ENCODE results near the gene CD34. TPM values are rescaled to one million over a fixed set of nuclear protein-coding genes. Genes with fewer than 3 reads are reported as not detected.

The CD34 gene
- total RNA-seq, 1 experiment from 2014 or later = not detected

DNA sequence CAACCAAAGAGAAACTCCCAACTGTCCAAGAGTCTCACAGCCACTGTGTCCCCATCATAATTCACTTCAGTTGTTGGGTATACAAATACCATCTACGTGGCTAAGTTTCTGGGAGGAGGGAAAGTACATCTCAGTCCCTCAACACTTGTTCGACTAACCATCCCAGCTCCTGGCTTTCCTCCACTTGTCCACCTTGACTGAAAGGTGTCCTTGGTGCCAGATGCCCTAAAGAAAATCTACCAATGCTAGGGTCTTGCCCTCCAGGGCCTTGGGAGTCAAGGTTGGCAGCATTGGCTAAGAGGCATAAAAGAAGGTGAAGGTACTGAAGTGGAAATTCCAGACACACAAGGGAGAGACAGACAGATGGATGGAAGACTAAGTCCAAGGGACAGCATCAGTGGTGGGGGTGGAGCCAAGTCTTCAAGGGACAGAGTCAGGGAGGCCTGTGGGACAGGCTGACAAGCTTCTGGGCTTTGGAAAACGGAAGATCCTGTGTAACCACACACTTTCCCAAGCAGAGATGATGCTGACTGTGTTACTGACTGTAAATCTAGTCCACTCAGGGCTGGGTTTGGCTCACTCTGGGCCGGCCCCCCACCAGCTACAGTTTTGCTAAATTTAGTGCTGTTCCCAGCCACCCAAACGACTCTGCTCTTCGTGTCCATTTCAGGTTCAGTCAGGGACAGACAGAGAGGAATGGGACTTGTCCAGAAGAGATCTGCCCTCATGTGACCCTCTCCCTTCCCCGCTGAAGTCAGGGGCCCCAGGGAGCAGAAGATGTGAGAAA, 60.1 kb downstream of the CD34 start:
- DNase-seq (ENCODE audit: low read depth, low spot score) = no peak
- in situ Hi-C loops (cut with HindIII; ENCODE audit: low pct_unique_long_range_greater_than_20kb, low sequenced_read_pairs) = no loop called here

DNA sequence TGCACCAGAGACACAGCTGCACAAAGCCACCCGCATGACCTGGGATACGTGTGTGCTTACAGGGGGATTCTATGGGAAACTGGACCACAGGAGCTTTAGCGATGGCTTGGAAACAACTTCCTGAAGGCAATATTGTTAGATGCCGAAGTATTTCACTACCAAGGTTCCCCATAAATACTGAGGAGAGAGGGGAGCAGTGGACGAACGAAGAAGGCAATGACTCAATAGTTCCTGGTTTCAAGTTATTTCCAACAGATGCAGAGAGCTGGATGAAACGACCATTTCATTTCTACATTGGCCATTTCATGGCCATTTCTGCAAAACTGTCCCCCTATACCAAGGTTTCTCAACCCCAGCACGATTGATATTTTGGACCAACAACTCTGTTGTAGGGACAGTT, 61.3 kb downstream of the CD34 start:
- in situ Hi-C loops (cut with HindIII; ENCODE audit: low pct_unique_long_range_greater_than_20kb, low sequenced_read_pairs) = no loop called here
- DNase-seq (ENCODE audit: low read depth, low spot score) = no peak

DNA sequence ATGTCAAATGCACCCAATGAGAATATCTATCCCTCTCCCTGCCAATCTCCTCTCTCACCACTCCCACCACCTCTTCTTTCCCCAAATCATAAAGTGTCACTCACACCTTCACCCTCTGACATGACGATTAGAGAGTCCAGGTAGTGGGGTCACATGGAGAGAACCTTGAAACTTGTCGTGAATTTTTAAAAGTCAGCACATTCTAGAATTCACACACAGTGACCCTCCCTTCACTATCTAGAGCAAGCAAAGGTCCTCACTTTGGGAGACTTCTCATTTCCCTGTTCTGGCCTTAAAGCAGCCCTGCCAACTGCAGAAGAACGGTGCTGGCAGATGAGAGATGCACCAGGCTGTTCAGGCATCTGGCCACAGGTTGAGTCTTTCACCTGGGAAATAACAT, 61.9 kb downstream of the CD34 start:
- DNase-seq (ENCODE audit: low read depth, low spot score) = no peak
- in situ Hi-C loops (cut with HindIII; ENCODE audit: low pct_unique_long_range_greater_than_20kb, low sequenced_read_pairs) = no loop called here

DNA sequence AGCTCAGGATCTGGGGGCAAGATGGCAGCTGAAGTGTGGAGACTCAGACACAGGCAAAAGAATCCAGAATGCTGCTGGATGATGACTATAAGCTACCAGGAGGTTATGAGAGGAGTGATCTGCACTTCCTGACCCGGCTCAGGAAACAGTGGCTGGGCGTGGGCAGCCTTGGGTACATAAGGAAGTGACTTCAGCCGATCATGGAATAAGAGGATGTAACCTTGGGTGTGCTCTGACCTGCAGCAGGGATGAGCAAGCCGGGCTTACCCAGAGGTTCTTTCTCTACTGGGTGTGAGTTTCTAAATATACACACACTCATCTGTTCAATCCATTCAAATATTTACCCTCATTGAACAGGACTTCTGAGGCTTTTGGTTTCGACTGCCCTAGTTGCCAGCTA, 62.7 kb downstream of the CD34 start:
- no peak for DNase-seq (ENCODE audit: low read depth, low spot score)
- in situ Hi-C loops (cut with HindIII; ENCODE audit: low pct_unique_long_range_greater_than_20kb, low sequenced_read_pairs) = no loop called here

DNA sequence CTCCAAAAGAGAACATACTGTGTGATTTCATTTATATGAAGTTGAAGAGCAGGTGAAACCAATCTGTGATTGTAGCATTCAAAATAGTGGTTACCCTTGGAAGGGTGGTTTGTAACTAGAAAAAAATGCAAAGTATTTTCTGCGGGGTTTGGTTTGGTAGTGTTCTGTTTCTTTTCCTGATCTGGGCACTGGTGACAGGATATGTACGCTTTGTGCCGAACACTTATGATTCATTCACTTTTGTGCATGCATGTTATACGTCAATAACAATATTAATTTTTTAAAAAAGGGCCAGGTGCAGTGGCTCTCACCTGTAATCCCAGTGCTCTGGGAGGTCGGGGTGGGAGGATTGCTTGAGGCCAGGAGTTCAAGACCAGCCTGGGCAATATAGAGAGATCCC, 63.8 kb downstream of the CD34 start:
- DNase-seq (ENCODE audit: low read depth, low spot score) = no peak
- in situ Hi-C loops (cut with HindIII; ENCODE audit: low pct_unique_long_range_greater_than_20kb, low sequenced_read_pairs) = no loop called here

DNA sequence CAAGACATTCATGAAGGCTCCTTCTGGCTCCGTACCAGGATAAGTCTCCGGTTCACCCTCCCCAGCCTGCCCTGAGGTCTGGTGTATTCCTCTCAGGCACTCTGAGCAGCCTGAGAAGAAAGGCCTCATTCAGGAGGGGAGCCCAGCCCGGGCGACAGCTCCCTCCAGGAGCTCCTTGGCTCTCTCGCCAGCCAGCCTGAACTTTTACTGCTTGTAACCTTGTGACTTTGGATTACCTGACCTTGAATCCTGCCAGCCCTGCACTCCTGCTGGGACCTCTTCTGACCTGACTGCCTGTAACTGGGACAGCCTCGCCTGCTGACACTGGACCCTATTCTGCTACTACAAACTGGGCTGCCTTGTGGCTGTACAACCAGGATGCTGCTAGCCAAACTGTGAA, 65.8 kb downstream of the CD34 start:
- in situ Hi-C loops (cut with HindIII; ENCODE audit: low pct_unique_long_range_greater_than_20kb, low sequenced_read_pairs) = no loop called here
- peak; percentile 80 for DNase-seq (ENCODE audit: low read depth, low spot score)

DNA sequence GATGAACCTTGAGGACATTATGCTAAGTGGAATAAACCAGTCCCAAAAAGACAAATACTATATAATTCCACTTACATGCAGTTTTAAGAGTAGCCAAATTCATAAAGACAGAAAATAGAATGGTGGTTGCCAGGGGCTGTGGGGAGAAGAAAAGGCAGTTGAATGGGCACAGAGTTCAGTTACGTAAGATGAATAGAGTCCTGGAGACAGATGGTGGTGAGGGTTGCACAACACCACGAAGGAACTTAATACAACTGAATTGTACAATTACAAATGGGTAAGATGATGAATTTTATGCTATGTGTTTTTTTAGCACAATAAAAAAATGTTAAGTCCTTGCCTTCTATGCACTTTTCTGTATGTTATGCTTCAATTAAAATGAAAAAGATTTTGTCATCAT, 66.6 kb downstream of the CD34 start:
- no peak for DNase-seq (ENCODE audit: low read depth, low spot score)
- in situ Hi-C loops (cut with HindIII; ENCODE audit: low pct_unique_long_range_greater_than_20kb, low sequenced_read_pairs) = no loop called here

DNA sequence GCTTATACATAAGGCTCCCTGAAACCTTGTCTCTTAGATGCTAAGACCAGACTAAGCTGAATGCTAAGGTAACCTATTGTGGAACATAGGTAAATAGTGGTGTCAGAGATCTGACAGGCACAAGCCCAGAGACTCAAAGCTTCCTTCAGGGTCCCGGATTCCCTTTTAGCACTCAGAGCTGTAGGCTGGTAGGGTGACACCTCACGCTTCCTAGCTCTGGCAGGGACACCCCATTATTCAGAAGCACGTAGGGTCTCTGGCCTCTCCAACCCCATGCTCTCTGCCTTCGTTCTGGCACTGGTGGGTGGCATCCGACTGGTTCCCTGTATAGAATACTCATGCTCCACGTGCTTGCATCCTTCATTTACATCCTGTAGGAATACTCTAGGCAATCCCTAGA, 68.4 kb downstream of the CD34 start:
- DNase-seq (ENCODE audit: low read depth, low spot score) = no peak
- in situ Hi-C loops (cut with HindIII; ENCODE audit: low pct_unique_long_range_greater_than_20kb, low sequenced_read_pairs) = no loop called here

DNA sequence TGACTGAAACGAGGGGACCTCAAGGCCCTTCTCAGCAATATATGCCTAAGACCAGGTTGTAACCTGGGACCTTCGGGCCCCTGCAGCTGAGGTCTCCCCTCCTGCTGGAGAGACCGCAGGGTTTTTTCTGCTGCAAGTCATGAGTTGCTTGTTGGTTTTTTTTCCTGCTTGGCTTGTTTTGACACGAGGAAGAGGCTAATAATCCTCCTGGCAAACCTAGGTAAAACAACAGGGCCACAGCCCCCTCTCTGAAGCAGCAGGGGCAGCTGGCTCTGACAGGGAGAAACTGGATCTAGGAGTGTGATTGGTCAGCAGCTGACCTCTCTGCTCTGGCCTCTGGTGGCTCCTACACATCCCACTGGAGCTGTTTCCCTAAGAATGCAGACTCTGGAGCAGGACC, 69.0 kb downstream of the CD34 start:
- no peak for DNase-seq (ENCODE audit: low read depth, low spot score)
- in situ Hi-C loops (cut with HindIII; ENCODE audit: low pct_unique_long_range_greater_than_20kb, low sequenced_read_pairs) = no loop called here

DNA sequence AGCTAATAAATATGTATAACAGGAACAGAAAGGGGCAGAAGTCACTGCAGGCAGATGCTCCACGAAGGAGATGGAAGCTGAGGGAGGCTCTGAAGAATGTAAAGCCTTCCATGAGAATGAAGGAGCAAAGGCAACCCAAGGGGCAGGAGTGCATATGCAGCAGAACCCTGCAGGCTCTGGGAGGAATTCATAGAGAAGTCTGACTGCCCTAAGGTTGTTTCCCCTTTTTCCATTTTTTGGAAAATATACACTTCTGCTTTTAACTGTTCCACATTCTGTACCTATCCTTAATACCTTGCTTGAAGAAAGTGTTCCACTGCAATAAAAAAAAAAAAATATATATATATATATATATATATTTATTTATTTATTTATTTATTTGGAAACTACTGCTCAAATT, 69.6 kb downstream of the CD34 start:
- in situ Hi-C loops (cut with HindIII; ENCODE audit: low pct_unique_long_range_greater_than_20kb, low sequenced_read_pairs) = no loop called here
- no peak for DNase-seq (ENCODE audit: low read depth, low spot score)

DNA sequence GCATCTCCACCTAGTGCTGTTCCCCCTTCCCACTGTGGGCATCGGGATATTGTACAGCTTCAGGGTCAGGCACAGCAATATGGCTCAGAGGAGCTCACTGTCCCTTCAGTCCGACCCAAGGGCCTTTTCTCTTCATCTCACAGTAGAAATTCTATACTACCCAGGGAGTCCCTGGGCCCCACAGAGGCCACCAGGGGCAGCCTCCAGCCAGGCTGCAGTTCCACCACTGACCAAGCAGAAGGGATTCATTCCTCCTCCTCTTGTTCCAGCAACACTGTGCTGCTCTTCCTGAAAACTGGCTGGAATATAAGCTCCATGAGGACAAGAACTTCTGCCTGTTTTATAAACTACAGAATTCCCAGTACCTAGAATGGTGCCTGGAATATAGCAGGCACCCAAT, 70.5 kb downstream of the CD34 start:
- DNase-seq (ENCODE audit: low read depth, low spot score) = no peak
- in situ Hi-C loops (cut with HindIII; ENCODE audit: low pct_unique_long_range_greater_than_20kb, low sequenced_read_pairs) = no loop called here

DNA sequence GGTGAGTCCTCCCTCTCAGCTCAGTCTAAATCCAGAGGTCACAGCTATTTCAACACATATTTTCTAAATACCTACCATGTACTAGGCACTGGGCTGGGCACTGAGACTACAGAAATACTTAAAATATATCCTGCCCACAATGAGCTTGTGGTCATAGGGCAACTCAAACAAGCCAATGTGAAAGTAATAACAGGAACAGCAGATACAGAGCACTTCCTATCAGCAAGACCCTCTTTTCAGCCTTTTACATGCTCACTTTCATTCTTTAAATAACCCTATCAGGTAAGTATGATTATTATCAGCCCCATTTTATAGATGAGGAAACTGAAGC, 71.9 kb downstream of the CD34 start:
- DNase-seq (ENCODE audit: low read depth, low spot score) = no peak

DNA sequence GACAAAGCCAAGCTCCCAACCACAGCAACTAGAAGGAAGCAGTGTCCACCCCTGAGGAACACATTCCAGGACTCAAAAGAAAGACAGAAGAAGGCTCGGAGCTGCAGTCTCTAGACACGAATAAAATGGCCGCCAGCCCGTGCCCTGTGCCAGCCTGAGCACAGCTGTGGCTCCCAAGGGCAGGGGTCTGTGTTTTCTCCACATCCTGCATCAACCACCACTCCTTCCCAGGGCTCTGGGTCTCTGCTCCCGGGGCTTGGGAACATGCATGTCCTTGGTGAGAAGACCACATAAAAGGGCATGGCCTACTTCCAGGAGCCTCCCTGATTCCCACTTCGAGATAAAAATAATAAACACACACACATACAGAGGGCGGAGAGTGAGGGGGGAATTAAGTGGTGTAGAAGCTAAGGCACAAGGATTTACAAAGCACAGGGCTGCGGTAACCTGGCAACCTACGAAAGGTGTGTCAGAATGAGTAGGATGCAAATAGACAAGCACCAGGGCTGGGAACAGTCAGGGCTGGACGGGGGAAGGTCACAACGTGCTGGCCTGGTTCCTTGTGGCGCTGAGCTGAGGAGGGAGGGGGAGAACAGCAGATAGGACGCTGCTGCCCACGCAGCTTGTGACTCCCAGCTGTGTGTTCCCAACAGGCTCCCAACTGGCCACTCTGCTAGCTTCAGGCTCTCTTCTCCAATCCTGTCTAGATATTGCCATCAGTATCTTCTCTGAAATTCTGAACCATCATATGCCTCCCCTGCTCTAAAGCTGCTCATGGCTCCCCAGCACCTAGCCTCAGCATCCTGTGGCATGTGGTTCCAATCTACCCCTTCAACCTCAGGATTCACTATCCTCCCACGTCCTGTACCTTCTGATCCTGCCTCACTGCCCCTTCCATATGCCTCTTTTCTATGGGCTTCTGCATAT, 72.5 kb downstream of the CD34 start:
- no peak for DNase-seq (ENCODE audit: low read depth, low spot score)
- in situ Hi-C loops (cut with HindIII; ENCODE audit: low pct_unique_long_range_greater_than_20kb, low sequenced_read_pairs) = no loop called here

More for the DNA sequence above, 71.9 kb downstream of the CD34 start:
- in situ Hi-C loops (cut with HindIII; ENCODE audit: low pct_unique_long_range_greater_than_20kb, low sequenced_read_pairs) = no loop called here

DNA sequence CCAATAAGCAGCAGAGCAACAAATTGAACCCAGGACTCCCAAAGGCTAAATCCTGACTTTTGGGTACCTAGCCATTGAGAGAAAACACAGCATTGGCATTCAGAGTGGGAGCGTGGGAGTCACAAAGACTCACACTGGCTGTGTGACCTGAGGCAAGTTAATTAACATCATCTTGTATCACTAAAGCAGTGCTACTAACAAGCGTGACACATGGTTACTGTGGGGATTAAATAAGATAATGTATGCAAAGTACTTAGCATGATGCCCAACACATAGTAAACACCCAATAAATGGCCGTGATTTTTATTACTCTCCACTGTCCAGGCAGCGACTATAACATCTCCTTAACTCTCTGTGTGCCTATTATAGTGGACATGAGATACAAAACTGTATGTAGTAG, 73.3 kb downstream of the CD34 start:
- DNase-seq (ENCODE audit: low read depth, low spot score) = no peak
- in situ Hi-C loops (cut with HindIII; ENCODE audit: low pct_unique_long_range_greater_than_20kb, low sequenced_read_pairs) = no loop called here

DNA sequence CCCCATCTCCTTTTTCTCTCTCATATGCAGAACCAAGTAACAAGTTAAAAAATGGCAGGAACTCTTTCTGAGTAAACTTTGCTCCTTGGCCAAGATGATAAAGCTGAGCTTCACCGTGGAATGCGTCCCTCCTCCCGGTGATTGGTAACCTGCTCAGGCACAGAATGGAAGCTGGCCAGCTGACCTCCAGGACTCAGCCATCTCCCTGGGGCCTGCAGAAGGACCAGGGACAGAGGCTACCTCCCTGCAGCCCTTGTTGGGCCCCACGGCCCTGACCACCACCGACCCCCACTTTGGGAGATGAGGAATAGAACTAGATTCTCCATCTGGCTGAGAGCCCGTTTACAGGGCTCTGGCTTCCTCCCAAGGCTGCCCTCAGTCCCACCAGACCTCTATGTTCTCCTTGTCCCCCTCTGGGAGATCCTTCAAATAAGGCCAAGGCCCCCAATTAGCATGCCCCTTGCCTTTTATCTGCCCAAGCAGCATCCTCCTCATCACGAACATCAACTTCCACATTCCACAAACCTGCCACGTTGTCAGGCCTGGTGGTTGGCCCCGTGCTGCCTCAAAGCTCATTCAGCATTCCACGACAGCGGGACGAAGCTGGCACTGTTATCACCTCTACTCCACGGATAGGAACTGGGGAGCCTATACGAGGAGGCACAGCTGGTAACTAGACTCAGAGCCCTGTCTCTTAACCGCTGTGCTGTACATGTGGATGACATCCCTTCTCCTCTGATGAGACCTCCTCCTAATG, 74.2 kb downstream of the CD34 start:
- in situ Hi-C loops (cut with HindIII; ENCODE audit: low pct_unique_long_range_greater_than_20kb, low sequenced_read_pairs) = no loop called here
- DNase-seq (ENCODE audit: low read depth, low spot score) = no peak

DNA sequence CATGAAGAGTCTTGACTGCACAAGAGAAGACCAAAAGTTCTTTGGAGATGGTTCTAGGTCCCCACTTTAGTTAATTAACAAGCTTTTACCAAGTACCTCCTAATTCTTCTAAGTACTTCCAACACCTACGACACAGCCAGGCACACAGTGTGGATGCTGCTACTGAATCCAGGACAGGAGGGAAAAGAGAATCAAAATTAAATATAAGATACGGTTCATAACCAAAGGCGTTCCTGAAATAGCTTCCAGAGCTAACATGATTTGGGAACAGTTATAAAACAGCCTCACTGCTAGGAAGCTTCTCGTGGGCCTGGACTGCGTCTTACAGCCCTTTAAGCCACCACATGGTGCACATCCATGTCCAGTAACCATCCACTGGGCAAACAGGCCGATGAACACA, 75.0 kb downstream of the CD34 start:
- in situ Hi-C loops (cut with HindIII; ENCODE audit: low pct_unique_long_range_greater_than_20kb, low sequenced_read_pairs) = no loop called here

DNA sequence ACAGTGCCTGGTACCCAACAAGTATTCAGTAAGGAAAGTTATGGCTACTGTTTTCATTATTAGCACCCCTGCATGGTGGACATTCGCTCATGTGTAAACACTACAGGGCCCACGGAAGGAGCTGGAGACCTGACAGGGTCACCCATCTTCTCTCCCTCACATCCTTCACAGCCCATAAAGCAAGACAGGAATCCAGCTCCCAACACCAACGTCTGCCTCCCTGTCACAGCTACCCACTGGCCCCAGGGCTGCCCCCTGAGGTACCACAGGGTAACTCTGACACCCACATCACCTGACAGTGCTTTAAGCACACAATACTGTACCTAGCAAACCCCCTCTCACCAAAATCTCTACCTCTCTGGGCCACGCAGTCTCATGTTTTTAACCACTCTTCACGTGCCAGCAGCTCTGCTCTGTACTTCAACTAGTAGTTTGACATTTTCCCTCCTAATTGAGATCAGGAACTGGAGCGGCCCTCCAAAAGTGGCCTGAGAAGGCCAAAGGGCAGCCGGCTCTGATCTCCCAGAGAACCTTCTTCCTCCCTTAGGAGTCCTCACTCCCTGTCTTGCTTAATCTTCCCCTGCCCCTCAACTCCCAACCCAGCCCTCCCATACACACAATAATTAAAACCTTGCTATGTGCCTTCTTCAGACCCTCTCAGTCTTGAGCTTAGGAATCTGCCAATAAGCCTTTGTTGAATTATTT, 76.8 kb downstream of the CD34 start:
- in situ Hi-C loops (cut with HindIII; ENCODE audit: low pct_unique_long_range_greater_than_20kb, low sequenced_read_pairs) = no loop called here
- DNase-seq (ENCODE audit: low read depth, low spot score) = no peak

More for the DNA sequence above, 75.0 kb downstream of the CD34 start:
- DNase-seq (ENCODE audit: low read depth, low spot score) = no peak

DNA sequence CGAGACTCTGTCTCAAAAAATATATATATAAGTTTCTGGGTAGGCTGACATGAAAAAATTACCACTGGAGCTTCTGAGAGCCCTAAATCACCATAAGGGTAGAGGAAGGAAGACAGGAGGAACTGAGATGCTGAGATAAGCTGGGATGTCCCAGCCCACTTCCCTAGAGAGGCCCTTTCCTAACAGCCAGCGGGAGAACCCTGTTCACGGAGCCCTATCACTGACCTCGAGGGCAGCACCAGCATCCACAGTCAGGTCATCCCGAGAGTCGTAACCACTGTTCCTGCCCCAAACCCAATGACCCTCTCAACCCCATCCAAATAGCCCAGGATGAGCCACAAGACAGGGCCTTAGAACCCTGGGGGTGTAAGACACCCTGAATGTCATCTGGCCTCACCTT, 77.5 kb downstream of the CD34 start:
- in situ Hi-C loops (cut with HindIII; ENCODE audit: low pct_unique_long_range_greater_than_20kb, low sequenced_read_pairs) = no loop called here
- no peak for DNase-seq (ENCODE audit: low read depth, low spot score)

Data from SK-MEL-5 (cell line).